ENCODE measurements around the gene JAK2.

DNA sequence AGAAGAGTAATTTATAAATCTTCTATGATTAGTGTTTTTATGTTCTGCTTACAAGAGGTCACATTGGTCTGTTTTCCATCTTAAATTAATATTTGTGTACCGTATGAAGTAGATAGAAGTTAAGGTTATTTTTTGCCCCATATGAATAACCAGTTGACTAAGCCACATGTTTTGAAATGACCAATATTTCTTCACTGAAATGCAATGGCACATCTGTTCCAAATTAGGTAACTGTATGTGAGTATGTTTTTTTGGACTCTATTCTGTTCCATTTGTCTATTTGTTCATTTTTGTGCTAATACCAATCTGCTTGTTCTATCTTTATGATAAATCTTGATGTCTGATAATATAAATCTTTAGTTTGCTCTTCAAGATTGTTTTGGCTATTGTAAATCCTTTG lies 17.7 kb downstream of the JAK2 start:
- TF ChIP-seq, protein P1, sequence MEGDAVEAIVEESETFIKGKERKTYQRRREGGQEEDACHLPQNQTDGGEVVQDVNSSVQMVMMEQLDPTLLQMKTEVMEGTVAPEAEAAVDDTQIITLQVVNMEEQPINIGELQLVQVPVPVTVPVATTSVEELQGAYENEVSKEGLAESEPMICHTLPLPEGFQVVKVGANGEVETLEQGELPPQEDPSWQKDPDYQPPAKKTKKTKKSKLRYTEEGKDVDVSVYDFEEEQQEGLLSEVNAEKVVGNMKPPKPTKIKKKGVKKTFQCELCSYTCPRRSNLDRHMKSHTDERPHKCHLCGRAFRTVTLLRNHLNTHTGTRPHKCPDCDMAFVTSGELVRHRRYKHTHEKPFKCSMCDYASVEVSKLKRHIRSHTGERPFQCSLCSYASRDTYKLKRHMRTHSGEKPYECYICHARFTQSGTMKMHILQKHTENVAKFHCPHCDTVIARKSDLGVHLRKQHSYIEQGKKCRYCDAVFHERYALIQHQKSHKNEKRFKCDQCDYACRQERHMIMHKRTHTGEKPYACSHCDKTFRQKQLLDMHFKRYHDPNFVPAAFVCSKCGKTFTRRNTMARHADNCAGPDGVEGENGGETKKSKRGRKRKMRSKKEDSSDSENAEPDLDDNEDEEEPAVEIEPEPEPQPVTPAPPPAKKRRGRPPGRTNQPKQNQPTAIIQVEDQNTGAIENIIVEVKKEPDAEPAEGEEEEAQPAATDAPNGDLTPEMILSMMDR (IDR thresholded peaks at IDR 0.05), result no peak
- TF ChIP-seq POLR2A (IDR thresholded peaks at IDR 0.05), result no peak

Data from esophagus squamous epithelium (tissue), 4 donors.